Stimulated activated CD8-positive, alpha-beta memory T cell treated with anti-CD3 and anti-CD28 coated beads, Interleukin-2, amount 100 ng/mL, for 1 hour (primary cell): ENCODE data around the gene PBX4.

Experiments used
- DNase-seq, 2 donors: peaks; one replicate each; pipeline ENCODE4 v3.0.0-alpha.2; 2020; ENCODE audit warnings: low read depth in 2 of 2

PBX4 gene

DNA sequence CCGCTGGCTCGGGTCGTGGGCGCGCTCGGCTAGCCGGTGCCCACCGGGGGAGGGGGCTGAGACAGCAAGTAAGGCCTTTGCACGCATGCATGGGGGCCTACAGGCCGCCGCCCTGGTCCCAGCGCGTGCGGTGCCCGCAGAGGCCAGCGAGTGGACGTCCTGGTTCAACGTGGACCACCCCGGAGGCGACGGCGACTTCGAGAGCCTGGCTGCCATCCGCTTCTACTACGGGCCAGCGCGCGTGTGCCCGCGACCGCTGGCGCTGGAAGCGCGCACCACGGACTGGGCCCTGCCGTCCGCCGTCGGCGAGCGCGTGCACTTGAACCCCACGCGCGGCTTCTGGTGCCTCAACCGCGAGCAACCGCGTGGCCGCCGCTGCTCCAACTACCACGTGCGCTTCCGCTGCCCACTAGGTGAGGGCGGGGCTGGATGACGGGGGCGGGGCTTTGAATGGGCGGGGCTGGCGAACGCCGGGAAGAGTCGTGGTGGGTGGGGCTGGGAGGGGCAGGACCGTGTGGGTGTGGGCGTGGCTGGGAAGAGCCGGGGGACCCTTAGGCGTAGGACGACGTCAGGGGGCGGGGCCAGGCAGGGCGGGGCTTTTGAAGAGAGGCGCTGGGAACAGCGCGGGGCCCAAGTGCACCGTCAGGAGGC is 78.3 kb downstream of the PBX4 start:
- DNase-seq = peak in 1 of 2 donors; percentile 53

DNA sequence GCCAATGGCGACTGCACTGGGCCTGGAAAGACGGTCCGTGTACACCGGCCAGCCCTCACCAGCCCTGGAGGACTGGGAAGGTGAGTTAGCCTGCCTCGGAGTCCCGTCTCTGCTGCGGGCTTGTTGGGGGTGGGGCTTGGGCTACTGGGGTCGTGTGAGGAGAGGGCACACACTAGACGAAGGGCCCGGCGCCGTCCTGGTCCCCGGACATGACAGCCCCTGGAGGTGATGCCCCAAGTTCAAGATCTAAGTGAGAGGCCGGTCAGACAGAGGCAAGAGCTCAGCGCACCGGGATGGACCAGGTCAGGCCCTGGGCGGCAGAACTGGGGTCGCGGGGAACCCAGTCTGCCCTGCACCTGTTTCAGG is 78.8 kb downstream of the PBX4 start:
- no peak for DNase-seq

DNA sequence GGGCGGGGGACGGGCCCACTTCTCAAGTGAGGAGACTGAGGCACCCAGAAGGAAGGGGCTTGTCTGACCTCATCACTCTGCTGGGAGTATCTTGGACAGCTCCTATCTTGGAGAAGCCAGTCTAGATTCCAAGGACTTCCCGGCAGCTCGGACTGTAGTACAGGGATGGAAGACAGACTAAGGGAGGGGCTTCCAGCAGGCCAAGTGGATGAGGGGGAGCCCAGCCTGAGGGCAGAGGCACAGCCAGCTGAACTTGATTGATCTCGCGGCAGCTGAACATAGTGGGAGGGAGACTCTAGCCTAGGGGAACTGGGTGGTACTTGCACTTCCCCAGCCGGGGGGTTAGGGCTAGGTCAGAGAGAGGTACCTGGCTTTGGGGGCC is 79.7 kb downstream of the PBX4 start:
- DNase-seq = no peak

DNA sequence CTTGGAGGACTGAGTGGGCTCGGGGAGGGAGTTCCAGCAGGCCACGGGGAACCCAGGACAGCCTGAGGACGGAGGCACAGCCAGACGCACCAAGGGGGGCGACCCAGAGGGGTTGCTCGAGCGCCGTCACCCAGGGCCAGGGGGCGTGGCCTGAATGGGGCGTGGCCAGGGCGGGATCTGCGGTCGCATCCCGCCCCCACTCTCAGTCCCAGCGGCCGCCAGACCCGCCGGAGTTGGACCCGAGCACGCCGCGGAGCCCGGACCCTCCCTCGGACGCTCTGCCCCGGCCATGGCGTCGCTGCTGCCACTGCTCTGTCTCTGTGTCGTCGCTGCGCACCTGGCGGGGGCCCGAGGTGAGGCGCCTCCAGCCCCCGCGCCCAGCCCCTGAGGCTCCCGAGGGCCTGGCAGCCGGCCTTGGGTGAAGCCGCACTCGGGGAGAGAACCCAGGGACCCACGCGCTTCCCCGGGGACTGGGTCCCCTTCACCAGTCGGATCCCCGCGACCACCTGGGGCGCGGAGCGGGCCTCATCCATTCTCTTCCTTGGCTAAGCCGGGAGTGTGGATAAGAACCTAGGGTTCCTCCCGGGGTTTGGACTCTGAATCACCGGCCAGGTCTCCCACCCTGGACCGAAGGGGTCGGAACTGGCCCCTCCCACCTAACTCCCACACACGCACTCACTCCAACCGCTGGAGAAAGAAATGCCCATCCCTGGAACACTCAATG is 80.3 kb downstream of the PBX4 start, which contains the start of gene CILP2:
Gene CILP2 (plus strand): TSS at position 205 of the 724 bp plus-strand sequence. CDS start 85 bp downstream, at position 290.
- DNase-seq = no peak

DNA sequence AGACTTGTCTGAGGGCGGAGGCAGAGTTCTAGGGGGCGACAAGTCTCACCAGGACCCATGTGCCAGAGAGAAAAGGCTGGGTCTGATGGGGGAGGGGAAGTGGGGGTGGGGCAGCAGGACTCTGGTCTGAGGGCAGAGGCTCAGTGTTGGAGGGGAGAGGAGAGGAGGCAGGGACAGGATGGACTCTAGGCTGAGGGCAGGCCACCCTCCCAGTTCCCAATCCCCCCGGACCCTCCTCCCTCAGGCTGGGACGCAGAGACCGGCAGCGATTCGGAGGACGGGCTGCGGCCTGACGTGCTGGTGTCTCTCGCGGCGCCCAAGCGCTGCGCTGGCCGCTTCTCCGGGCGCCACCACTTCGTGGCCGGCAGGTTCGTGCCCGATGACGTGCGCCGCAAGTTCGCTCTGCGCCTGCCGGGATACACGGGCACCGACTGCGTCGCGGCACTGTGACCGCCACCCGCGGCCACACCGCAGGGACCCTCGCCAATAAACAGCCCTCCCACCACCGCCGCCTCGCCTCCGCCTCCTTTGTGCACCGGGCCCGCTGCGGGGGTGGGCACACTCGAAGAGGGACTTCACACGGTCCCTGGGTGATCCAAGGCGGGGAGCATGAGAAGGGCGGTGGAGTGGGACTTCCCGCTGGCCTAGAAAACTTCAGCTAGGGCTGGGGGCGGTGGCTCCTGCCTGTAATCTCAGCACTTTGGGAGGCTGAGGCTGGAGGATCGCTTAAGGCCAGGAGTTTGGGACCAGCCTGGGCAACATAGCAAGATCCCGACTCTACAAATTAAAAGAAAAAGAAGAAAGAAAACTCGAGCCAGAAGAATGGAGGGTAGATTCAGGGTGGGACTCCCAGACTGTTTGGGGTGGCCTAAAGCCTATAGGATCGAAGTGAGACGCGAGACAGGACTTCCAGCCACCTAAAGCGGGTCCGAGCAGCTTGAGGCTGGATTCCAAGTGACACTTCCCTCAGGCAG is 81.1 kb downstream of the PBX4 start:
- DNase-seq = no peak

DNA sequence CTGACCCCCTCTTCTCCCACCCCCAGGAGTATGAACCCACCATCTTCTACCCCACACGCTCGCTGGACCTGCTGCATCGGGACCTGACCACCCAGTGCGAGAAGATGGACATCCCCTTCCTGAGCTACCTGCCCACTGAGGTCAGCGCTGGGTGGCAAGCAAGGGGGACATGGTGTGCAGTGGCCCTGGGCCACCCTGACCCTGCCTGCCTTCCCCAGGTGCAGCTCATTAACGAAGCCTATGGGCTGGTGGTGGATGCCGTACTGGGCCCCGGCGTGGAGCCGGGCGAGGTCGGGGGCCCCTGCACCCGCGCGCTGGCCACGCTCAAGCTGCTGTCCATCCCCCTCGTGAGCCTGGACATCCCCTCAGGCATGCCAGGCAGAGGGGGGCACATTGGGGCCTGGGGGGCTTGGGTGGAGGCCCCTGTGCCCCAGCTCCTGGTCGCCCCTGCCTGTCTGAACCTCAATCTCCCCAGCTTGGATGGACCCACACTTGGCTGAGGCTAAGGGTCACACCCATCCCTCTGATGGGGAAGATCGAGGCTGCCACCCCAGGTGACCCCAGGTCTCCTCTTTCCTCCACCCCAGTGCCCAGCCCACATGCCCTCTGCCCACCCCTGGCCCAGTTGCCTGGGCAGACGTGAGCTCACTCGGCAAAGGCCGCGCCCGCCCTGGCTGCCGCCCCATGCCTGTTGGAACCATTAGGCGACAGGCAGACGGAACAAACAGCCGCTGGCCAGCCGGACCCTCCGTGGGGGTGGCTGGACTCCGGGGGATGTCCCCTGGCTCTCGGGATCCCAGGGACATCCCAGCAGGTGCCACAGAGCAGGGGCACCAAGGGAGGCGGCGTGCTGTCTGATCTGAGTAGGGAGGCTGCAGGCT is 82.9 kb downstream of the PBX4 start:
- no peak for DNase-seq

DNA sequence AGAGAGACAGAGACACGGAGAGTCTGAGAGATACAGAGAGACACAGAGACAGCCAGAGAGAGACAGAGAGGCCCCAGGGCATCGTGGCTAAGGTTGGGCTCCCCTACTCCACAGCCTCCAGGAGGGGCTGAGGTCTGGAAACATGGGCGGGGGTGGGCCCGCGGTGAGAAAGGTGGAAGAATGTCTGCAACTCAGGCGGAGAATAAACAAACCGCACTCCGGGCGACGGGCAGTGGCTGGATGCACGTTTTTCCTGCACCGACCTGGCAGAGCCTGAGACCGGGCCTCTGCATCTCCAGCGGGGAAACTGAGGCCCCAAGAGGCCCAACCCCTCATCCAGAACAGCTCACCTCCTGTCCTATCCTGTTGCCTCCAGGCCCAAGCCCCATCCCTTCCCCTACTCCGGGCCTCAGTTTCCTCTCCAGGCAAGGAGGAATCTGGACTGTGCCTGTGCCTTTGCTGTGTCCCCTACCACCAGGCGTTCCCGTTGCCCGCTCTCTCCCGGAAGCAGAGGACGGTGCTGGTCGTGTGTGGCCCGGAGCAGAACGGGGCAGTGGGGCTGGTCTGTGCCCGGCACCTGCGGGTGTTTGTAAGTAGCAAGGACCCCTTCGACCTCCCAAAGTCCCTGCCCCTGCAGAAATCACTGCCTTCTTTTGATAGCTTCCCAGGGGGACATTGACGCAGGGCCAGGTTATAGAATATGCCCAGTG is 83.8 kb downstream of the PBX4 start:
- DNase-seq = no peak

DNA sequence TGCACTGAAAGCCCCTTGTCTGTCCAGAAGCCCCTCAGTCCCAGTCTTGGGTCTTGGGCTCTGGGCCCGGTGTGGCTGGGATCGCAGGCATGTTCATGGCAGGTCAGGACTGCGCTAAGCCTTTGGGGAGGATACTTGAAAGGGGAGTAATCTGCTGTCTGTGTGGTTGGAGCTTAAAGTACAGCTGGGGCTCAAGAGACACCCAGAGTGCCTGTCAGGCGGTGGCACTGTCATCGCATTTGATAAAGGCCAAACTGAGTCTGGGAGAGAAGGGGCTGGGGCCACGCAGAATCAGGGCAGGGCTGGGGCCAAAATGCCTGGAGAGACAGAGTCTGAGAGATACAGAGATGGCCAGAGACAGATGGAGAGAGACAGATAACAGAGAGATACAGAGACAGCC is 84.6 kb downstream of the PBX4 start:
- no peak for DNase-seq

DNA sequence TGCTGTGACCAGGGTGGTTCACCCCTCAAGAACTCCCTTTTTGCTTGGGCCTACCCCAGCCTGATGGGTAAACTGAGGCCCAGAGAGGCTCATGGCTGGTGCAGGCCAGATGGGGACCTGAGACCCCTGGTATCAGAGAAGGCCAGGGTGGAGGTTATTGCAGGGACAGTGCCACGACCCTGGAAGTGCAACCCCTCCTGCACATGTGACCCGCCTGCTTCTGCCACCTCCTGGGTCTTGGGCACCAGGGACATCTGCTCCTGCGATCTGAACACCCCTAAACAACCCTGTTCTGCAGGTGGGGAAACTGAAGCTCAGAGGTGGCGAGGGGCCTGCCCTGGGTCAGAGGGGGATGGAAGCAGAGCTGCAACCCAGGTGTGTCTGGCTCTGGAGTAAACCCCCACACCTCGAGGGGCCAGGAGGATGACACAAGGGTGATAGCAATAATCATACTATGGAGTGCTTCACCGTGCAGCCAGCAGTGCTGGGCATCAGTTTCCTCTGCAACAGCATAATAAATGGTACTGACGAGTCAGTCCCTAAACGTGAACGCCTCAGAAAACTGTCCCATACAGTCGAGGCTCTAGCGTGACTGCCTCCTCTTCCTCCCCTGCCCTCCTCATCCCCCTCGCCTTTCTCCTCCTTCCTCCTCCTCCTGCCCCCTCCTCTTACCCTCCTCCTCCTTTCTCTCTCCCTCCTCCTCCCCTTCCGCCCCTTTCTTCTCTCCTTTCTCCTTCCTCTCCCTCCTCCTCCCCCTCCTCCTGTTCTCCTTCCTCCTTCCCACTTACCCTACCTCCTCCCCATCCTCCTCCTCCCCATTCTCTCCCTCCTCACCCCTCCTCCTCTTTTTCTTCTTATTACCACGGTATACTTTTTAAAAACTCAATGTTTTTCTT is 85.4 kb downstream of the PBX4 start:
- no peak for DNase-seq

DNA sequence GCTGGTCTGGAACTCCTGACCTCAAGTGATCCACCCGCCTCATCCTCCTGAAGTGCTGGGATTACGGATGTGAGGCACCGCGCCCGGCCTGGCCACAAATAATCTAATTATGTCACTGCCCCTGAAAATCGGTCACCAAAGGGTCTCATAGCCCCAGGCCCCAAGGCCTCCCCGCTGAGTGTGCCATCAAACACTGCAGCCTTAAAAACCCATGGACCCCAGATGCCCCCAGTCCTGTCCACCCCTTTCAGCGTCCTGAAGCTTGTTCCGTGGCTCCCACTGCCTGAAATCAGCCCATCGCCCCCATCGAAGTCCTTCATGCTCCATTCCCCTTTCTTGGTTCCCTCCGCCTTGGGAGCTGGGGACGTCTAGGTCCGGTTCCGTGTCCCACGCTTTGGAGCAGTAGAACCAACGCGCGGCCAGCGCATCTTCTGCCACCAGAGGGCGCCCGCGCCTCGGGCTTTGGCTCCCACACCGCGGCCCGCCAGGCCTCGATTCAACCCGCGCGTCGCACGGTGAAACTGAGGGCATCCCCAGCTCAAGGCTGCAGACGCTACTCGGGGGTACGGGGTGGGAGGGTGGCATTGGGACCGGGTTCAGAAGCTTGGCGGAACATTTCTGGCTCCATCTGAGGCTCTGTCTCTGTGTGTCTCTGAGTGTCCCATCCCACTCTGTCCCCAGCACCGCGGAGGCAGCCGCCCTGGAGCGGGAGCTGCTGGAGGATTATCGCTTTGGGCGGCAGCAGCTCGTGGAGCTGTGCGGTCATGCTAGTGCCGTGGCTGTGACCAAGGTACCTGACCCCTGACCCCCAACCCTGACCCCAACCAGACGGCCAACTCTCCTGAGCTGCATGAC is 86.3 kb downstream of the PBX4 start:
- DNase-seq = peak; percentile 77

DNA sequence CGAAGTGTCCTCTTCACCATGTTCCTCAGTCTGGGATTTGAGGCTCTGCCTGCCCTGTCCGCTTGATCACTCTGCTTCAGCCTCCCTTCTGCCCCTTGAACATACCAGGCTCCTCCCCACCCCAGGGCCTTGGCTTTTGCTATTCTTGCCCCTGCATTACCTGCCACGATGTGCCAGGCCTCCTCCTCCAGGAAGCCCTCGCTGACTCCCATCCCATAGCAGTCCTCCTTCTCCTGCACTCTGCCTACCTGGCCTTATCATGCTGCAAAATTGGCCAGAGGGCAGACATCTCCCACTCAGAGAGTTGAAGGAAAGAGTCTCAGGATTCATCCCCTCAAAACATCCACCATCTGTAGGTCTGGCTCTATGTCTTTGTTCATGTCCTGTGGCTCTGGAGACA is 87.6 kb downstream of the PBX4 start:
- DNase-seq = no peak

DNA sequence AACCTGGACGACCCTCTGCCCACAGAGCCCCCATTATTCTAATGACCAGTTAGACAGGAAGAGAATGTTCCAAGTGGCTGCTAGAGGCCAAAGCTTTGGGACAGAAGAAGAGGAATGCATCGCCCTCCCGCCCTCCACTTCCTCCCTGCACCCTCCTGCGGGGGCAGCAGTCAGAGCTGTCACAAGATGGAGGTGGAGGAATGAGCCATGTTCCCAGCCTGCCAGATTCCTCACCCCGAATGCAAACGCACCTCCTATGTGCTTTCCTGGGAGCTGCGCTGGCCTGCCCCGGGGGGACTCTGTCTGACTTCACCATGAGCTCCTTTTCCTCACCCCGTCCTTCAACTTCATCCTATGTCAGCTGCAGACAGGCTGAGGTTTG is 88.1 kb downstream of the PBX4 start:
- no peak for DNase-seq

DNA sequence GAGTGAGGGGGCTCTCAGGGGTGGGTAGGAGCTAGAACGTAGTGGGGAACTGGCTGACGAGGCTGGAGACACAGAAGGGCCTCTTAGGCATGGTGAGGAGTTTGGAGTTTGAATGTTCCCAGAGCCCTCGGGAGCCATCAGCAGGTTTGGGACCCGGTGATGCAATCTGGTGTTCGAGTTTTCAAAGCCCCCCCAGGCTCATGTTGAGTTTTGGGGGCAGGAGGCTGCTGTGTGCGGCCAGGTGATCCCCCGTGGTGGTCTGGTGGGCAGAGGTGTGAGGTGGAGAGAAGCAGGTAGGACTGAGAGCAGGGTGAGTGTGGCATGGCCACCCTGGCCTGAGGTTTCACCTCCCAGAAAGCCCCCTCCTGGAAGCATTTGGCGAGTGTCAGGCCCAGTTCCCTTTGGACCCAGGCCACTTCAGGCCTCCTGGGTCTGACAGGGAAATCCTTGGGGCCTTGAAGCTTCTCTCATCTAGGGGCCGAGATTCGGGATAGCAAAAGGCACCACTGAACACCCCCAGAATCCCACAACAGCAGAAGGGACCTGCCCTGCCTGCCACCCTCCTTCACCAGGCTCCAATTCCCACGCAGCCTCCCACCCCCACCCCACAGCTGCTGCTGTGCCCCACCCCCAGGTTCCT is 88.6 kb downstream of the PBX4 start:
- no peak for DNase-seq

DNA sequence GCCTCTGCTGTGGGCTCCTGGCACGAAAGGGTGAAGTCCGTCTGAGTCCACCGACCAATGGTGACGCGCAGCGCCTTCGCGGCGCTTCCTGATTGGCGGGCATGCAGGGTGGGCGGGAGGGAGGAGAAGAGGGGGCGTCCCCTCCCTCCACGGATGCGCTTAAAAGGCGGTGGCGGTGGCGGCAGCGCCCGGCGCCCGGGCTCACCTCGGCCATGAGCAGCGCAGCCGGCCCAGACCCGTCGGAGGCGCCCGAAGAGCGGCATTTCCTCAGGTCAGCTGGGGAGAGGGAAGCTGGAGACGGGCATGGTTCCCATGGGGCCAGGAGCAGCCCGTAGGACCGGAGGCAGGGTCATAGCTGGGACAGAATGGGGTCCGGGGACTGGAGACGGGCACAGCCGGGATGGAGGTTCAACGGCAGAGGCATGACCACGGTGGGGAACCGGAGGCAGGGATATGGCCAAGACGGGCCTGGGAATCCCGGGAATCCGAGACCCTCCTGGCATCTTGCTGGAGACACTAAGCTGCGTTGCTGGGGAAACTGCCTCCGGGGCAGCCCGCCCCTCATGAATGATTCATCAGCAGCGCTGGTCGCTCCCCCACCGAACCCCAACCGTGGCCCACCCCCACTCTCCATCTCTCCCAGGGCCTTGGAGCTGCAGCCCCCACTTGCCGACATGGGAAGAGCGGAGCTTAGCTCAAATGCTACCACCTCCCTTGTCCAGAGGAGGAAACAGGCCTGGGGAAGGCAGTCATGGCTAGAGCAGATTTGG is 89.6 kb downstream of the PBX4 start, which contains the start of gene YJEFN3:
Gene YJEFN3 (plus strand): TSS at position 191 of the 770 bp plus-strand sequence. CDS start 22 bp downstream, at position 213.
- no peak for DNase-seq

DNA sequence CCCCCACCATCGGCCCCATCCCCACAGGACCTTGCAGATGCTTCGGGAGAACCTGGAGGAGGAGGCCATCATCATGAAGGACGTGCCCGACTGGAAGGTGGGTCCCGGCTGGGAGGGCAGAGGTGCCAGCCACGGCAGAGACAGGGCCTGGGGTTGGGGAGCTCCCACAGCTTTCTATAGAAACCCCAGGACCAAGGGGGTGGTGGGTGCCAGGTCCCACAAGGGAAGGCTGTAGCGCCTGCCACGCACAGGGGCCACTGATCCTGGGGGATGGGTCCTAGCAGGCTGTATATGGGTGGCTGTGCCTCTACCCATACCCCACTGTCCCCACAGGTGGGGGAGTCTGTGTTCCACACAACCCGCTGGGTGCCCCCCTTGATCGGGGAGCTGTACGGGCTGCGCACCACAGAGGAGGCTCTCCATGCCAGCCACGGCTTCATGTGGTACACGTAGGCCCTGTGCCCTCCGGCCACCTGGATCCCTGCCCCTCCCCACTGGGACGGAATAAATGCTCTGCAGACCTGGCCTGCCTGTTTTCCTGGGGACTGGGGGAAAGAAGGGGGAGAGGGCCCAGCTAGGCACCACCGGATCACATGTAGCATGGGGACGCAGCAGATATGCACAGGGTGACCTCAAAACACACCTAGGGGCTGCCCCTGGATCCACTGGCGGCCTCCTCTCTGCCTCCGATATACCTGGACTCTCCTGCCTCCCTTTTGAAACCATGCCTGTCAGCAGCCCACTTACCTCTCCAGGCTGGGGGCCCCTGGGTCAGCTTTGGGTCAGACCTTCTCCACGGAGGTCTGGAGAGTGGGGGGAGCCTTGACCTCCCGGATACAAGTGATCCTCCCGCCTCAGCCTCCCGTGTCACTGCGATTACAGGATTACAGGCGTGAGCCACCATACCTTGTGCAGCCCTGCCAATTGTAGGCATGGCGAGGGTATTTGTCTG is 90.5 kb downstream of the PBX4 start:
- no peak for DNase-seq

DNA sequence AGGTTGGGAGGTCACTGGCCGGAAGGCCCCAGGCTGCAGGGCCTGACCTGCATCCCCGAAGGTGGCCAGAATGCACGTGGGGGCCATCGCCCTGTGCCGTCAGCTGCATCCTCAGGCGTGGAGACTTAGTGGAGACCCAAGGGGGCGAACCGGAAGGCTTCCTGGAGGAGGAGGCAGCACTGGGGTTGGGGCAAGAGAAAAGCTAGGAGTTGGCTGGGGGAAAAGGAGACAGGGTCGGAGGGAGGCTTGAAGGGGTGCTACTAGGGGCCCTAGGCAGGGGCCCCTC is 91.2 kb downstream of the PBX4 start:
- DNase-seq = no peak
